IMR-90 (cell line): ENCODE results near the gene ACADM. TPM values are rescaled to one million over a fixed set of nuclear protein-coding genes. Genes with fewer than 3 reads are reported as not detected.

Experiments
- ATAC-seq: fragments of 200-7000 bp; cut with Tn5 transposase; 2 replicates; pipeline ENCODE4 v1.9.1; 2020; ENCODE audit warnings: low read depth, mild to moderate bottlenecking, moderate library complexity
- BruUV-seq: library from RNA; stranded (reverse); fragments of 400-500 nt; replicated peaks from 2 replicates; lab custom pipeline; 2021; lab: Mats Ljungman, UMichigan
- CTCF ChIA-PET: fragments of 300-600 bp; formaldehyde crosslinking; extraction: SDS; loops from one replicate; lab custom pipeline; 2021; ENCODE audit warnings: antibody characterized with exemption; lab: Yijun Ruan, JAX
- POLR2A ChIA-PET: fragments of 300-600 bp; sonication (Branson Sonifier 250); formaldehyde crosslinking; loops from one replicate; lab custom pipeline; 2022; ENCODE audit warnings: antibody characterized with exemption; ENCODE audit not compliant: unreplicated experiment; lab: Charles Lee
- DNase-seq: peaks from one replicate; pipeline ENCODE4 v3.0.0; 2013
- H2AFZ ChIP-seq: replicated peaks from 2 replicates; pipeline ENCODE3; 2013; ENCODE audit warnings: low read length, mild to moderate bottlenecking; ENCODE audit not compliant: poor library complexity
- H2AK5ac ChIP-seq: 2 replicates; pipeline ENCODE4 v1.6.1; 2013; ENCODE audit warnings: low read depth, low read length, inconsistent platforms
- H2AK9ac ChIP-seq: replicated peaks from 2 replicates; pipeline ENCODE3; 2013; ENCODE audit warnings: mild to moderate bottlenecking, low read depth, low read length, moderate library complexity; ENCODE audit not compliant: poor library complexity
- H2BK120ac ChIP-seq: 2 replicates; pipeline ENCODE4 v1.6.1; 2013; ENCODE audit warnings: low read depth, low read length, inconsistent platforms
- H2BK15ac ChIP-seq: 3 replicates; pipeline ENCODE4 v1.6.1; 2013; ENCODE audit warnings: low read depth, low read length, inconsistent platforms
- H2BK20ac ChIP-seq: 2 replicates; pipeline ENCODE4 v1.6.1; 2013; ENCODE audit warnings: low read depth, mild to moderate bottlenecking, inconsistent platforms, low read length, moderate library complexity
- H2BK5ac ChIP-seq: 2 replicates; pipeline ENCODE4 v1.6.1; 2013; ENCODE audit warnings: mild to moderate bottlenecking, low read depth, low read length, inconsistent platforms; ENCODE audit not compliant: poor library complexity, severe bottlenecking
- H3K14ac ChIP-seq: replicated peaks from 2 replicates; pipeline ENCODE4 v1.6.1; 2013; ENCODE audit warnings: low read depth, low read length, inconsistent platforms
- H3K18ac ChIP-seq: 2 replicates; pipeline ENCODE4 v1.6.1; 2013; ENCODE audit warnings: low read depth, low read length, control low read depth
- H3K23ac ChIP-seq: 2 replicates; pipeline ENCODE4 v1.6.1; 2013; ENCODE audit warnings: low read depth, low read length, inconsistent platforms
- H3K27ac ChIP-seq: 2 replicates; pipeline ENCODE4 v1.5.1; 2013; ENCODE audit warnings: mild to moderate bottlenecking, control low read depth, low read length; ENCODE audit not compliant: insufficient read depth
- H3K27me3 ChIP-seq: 2 replicates; pipeline ENCODE4 v1.6.1; 2013; ENCODE audit warnings: low read length; ENCODE audit not compliant: control insufficient read depth, insufficient read depth
- H3K36me3 ChIP-seq: 2 replicates; pipeline ENCODE4 v1.6.1; 2013; ENCODE audit warnings: low read length, mixed read lengths; ENCODE audit not compliant: control insufficient read depth, insufficient read depth
- H3K4ac ChIP-seq: 2 replicates; pipeline ENCODE4 v1.6.1; 2013; ENCODE audit warnings: low read depth, low read length, inconsistent platforms
- H3K4me1 ChIP-seq: 2 replicates; pipeline ENCODE4 v1.6.1; 2013; ENCODE audit warnings: low read length, mixed read lengths; ENCODE audit not compliant: control insufficient read depth, insufficient read depth
- H3K4me2 ChIP-seq: 2 replicates; pipeline ENCODE4 v1.6.1; 2013; ENCODE audit warnings: low read depth, mild to moderate bottlenecking, control low read depth, low read length, moderate library complexity
- H3K4me3 ChIP-seq: 2 replicates; pipeline ENCODE4 v1.5.1; 2013; ENCODE audit warnings: low read depth, mild to moderate bottlenecking, control low read depth, low read length, moderate library complexity; ENCODE audit not compliant: insufficient read depth
- H3K56ac ChIP-seq: 2 replicates; pipeline ENCODE4 v1.6.1; 2013; ENCODE audit warnings: low read length, inconsistent platforms; ENCODE audit not compliant: insufficient read depth; ENCODE audit errors: extremely low read depth
- H3K79me1 ChIP-seq, 2 experiments: 2 replicates each; pipeline ENCODE4 v1.6.1; 2013; ENCODE audit warnings: low read length in 2 of 2, inconsistent platforms in 1 of 2, low read depth in 1 of 2
- H3K9ac ChIP-seq: 2 replicates; pipeline ENCODE4 v1.6.1; 2013; ENCODE audit warnings: low read depth, low read length, control low read depth
- H3K9me1 ChIP-seq: 2 replicates; pipeline ENCODE4 v1.6.1; 2013; ENCODE audit warnings: low read length, inconsistent platforms; ENCODE audit not compliant: insufficient read depth
- H3K9me3 ChIP-seq: 2 replicates; pipeline ENCODE4 v1.6.1; 2013; ENCODE audit warnings: low read length; ENCODE audit not compliant: control insufficient read depth, insufficient read depth
- H4K20me1 ChIP-seq: 2 replicates; pipeline ENCODE4 v1.6.1; 2013; ENCODE audit warnings: low read length, inconsistent platforms; ENCODE audit not compliant: insufficient read depth
- H4K5ac ChIP-seq: 2 replicates; pipeline ENCODE4 v1.6.1; 2013; ENCODE audit warnings: mild to moderate bottlenecking, low read depth, low read length, control low read depth
- H4K8ac ChIP-seq, 2 experiments: 2 replicates each; pipeline ENCODE4 v1.6.1; 2013; ENCODE audit warnings: low read depth in 2 of 2, low read length in 2 of 2, control low read depth in 1 of 2, inconsistent platforms in 1 of 2
- H4K91ac ChIP-seq: 2 replicates; pipeline ENCODE4 v1.6.1; 2013; ENCODE audit warnings: low read depth, low read length, inconsistent platforms; ENCODE audit not compliant: insufficient read depth
- BHLHE40 ChIP-seq: fragments of 150-350 bp; IDR thresholded peaks from 2 replicates; pipeline ENCODE4 v1.6.1; 2016; ENCODE audit warnings: mild to moderate bottlenecking, low read depth, low read length
- CEBPB ChIP-seq: IDR thresholded peaks from 2 replicates; pipeline ENCODE4 v1.6.1; 2012; ENCODE audit warnings: low read depth, low read length, improper control_type of control experiment
- FOS ChIP-seq: fragments of 150-350 bp; IDR thresholded peaks from 2 replicates; pipeline ENCODE4 v1.6.1; 2016; ENCODE audit warnings: low read depth, low read length
- MAFK ChIP-seq: IDR thresholded peaks from 2 replicates; pipeline ENCODE4 v1.6.1; 2012; ENCODE audit warnings: low read depth, low read length, improper control_type of control experiment
- MAZ ChIP-seq: IDR thresholded peaks from 2 replicates; pipeline ENCODE4 v1.6.1; 2012; ENCODE audit warnings: low read depth, mild to moderate bottlenecking, low read length, improper control_type of control experiment, moderate library complexity, borderline replicate concordance
- MXI1 ChIP-seq: IDR thresholded peaks from 2 replicates; pipeline ENCODE4 v1.6.1; 2012; ENCODE audit warnings: low read depth, mild to moderate bottlenecking, low read length, moderate library complexity, borderline replicate concordance
- POLR2A ChIP-seq: IDR thresholded peaks from 2 replicates; pipeline ENCODE4 v1.6.1; 2012; ENCODE audit warnings: mild to moderate bottlenecking, low read depth, low read length
- RAD21 ChIP-seq: IDR thresholded peaks from 2 replicates; pipeline ENCODE4 v1.6.1; 2012; ENCODE audit warnings: low read length, improper control_type of control experiment
- RCOR1 ChIP-seq: IDR thresholded peaks from 2 replicates; pipeline ENCODE4 v1.6.1; 2012; ENCODE audit warnings: mild to moderate bottlenecking, low read length, improper control_type of control experiment; ENCODE audit not compliant: insufficient replicate concordance
- WGBS, 2 experiments: methylation state at CpG; one replicate each; pipeline versions ENCODE4 v1.1.5 to v1.1.7; 2013; ENCODE audit warnings: missing lambda C conversion rate in 2 of 2; ENCODE audit not compliant: insufficient read length in 1 of 2; ENCODE audit errors: extremely low coverage in 2 of 2; 5-methylcytosine and 5-hydroxymethylcytosine counted together
- dilution Hi-C: fragments of 300-500 bp; cut with HindIII; formaldehyde crosslinking; loops from one replicate; pipeline ENCODE4 v1.14.3; 2018; ENCODE audit warnings: low sequenced_read_pairs; ENCODE audit not compliant: unreplicated experiment
- in situ Hi-C: fragments of 300-500 bp; cut with MboI; formaldehyde crosslinking; loops from 3 replicates; pipeline ENCODE4 v1.14.3; 2019; ENCODE audit warnings: low sequenced_read_pairs, inconsistent platforms, mixed read lengths
- intact Hi-C: fragments of 100-400 bp; cut with micrococcal nuclease; formaldehyde crosslinking; loops from 2 replicates; pipeline ENCODE4 v1.10.0; 2022
- polyA plus RNA-seq, 3 experiments: library from polyadenylated mRNA; depleted of rRNA; stranded (reverse); fragments of >200 nt; gene quantifications; 2 replicates each; pipeline ENCODE4 v1.2.3, GENCODE V29; 2012; ENCODE audit warnings: low replicate concordance in 1 of 3
- total RNA-seq: library from RNA; depleted of rRNA; stranded (reverse); fragments of >200 nt; gene quantifications from 2 replicates; pipeline ENCODE4 v1.2.3, GENCODE V29; 2012
- TF ChIP-seq, protein P1 (sequence below): fragments of 150-350 bp; IDR thresholded peaks from 2 replicates; pipeline ENCODE4 v1.6.1; 2016; ENCODE audit warnings: low read depth, mild to moderate bottlenecking, low read length, moderate library complexity, borderline replicate concordance
- TF ChIP-seq, protein P2 (sequence below): fragments of 150-350 bp; IDR thresholded peaks from 2 replicates; pipeline ENCODE4 v1.6.1; 2017; ENCODE audit warnings: mild to moderate bottlenecking, antibody characterized with exemption, low read length, low read depth
- TF ChIP-seq, protein P3 (sequence below): conservative IDR thresholded peaks from 2 replicates; pipeline ENCODE4 v1.5.1; 2012; ENCODE audit warnings: mild to moderate bottlenecking, low read depth, low read length, improper control_type of control experiment

Gene ACADM
- total and polyA plus RNA-seq, 2 of the 4 experiments (the other 2 are of a cell fraction) = 8.6 to 18.5 TPM

DNA sequence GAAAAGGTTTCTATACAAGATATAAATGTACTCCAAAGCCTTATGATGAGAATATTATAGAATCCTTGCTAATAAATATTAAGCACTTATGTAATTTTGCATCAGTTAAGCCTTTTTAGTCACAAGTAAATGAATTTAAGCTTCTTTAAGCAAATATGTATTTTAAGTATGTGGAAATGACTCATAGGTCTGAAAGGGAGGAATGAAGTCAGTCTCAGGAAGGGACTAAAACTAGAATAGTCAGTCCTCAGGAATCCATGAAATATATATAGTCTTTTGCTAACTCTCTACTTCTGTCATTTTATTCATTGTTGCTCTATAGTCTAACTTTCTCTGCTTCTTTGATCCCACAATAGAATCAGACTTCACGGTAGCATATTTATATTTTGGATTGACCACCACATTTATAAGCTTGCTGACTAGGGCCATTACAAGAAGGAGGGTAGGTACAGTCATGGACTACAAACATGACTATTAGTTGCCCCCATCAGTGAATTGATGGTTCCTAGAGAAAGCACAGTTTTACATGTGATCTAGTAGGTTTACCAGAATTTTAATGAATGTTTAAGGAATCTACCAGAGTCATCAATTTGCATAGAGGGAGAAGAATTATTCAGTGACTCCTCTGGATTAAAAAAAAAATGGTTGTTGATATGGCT, 41.3 kb downstream of the ACADM start:
- no peak overlapping the region for H2AFZ ChIP-seq
- H2BK15ac ChIP-seq = peak overlapping the region; percentile 99; the same call in 2 of the 3 replicates
- peaks cover 6% of the 10 kb centered on the region; the same call in 1 of the 2 replicates for H3K9me1 ChIP-seq
- H2BK5ac ChIP-seq = peak overlapping the region; percentile 99
- DNase-seq = peak; percentile 89
- BruUV-seq = no TSS peak
- H2BK120ac ChIP-seq = peak overlapping the region; percentile 92
- no peaks in the 10 kb centered on the region for H4K20me1 ChIP-seq
- H2AK9ac ChIP-seq = no peak overlapping the region
- ATAC-seq = peak; percentile 94
- H3K9ac ChIP-seq = no peak overlapping the region
- H3K56ac ChIP-seq = peak overlapping the region; percentile 76; the same call in 1 of the 2 replicates
- dilution Hi-C loops = no loop called here
- no peaks in the 10 kb centered on the region; the same call in 1 of the 2 replicates for H3K4me1 ChIP-seq
- peak overlapping the region; percentile 85 for H3K27ac ChIP-seq
- peak overlapping the region; percentile 96 for H3K14ac ChIP-seq
- H3K27me3 ChIP-seq = no peaks in the 10 kb centered on the region
- peak overlapping the region; percentile 90; the same call in 1 of the 2 replicates for H3K4me2 ChIP-seq
- H2AK5ac ChIP-seq = no peak overlapping the region
- H4K8ac ChIP-seq = peak overlapping the region in 1 of 2 experiments; percentile 84; a peak in 3 of 4 replicates
- H3K4ac ChIP-seq = peak overlapping the region; percentile 93; the same call in 1 of the 2 replicates
- CTCF ChIA-PET = interaction anchor here (0.6 kb wide), 1 partner anchor 463 kb away, joined by 3 read pairs; no protein-coding TSS in a partner anchor
- no CpG with 5 or more reads among the region's 1 CpG for WGBS, 2 experiments
- in situ Hi-C loops = no loop called here
- no peak overlapping the region; the same call in 1 of the 2 replicates for H4K5ac ChIP-seq
- TF ChIP-seq BHLHE40 = peak; percentile 24; the same call in 1 of the 2 replicates
- peak; percentile 86; the same call in 1 of the 2 replicates for TF ChIP-seq FOS
- TF ChIP-seq CEBPB = no peak
- TF ChIP-seq, protein P1, sequence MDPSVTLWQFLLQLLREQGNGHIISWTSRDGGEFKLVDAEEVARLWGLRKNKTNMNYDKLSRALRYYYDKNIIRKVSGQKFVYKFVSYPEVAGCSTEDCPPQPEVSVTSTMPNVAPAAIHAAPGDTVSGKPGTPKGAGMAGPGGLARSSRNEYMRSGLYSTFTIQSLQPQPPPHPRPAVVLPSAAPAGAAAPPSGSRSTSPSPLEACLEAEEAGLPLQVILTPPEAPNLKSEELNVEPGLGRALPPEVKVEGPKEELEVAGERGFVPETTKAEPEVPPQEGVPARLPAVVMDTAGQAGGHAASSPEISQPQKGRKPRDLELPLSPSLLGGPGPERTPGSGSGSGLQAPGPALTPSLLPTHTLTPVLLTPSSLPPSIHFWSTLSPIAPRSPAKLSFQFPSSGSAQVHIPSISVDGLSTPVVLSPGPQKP = no peak
- TF ChIP-seq RAD21 = no peak
- TF ChIP-seq MAFK = peak; percentile 13; the same call in 1 of the 2 replicates
- no peak for TF ChIP-seq POLR2A
- TF ChIP-seq RCOR1 = no peak
- TF ChIP-seq MXI1 = no peak
- TF ChIP-seq MAZ = no peak
- TF ChIP-seq, protein P2, sequence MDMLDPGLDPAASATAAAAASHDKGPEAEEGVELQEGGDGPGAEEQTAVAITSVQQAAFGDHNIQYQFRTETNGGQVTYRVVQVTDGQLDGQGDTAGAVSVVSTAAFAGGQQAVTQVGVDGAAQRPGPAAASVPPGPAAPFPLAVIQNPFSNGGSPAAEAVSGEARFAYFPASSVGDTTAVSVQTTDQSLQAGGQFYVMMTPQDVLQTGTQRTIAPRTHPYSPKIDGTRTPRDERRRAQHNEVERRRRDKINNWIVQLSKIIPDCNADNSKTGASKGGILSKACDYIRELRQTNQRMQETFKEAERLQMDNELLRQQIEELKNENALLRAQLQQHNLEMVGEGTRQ = no peak
- TF ChIP-seq, protein P3, sequence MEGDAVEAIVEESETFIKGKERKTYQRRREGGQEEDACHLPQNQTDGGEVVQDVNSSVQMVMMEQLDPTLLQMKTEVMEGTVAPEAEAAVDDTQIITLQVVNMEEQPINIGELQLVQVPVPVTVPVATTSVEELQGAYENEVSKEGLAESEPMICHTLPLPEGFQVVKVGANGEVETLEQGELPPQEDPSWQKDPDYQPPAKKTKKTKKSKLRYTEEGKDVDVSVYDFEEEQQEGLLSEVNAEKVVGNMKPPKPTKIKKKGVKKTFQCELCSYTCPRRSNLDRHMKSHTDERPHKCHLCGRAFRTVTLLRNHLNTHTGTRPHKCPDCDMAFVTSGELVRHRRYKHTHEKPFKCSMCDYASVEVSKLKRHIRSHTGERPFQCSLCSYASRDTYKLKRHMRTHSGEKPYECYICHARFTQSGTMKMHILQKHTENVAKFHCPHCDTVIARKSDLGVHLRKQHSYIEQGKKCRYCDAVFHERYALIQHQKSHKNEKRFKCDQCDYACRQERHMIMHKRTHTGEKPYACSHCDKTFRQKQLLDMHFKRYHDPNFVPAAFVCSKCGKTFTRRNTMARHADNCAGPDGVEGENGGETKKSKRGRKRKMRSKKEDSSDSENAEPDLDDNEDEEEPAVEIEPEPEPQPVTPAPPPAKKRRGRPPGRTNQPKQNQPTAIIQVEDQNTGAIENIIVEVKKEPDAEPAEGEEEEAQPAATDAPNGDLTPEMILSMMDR = no peak
- peak overlapping the region; percentile 94; the same call in 1 of the 2 replicates for H3K23ac ChIP-seq
- no peak overlapping the region for H3K4me3 ChIP-seq
- no peaks in the 10 kb centered on the region for H3K36me3 ChIP-seq
- H3K9me3 ChIP-seq = no peaks in the 10 kb centered on the region
- H2BK20ac ChIP-seq = peak overlapping the region; percentile 99
- no peaks in the 10 kb centered on the region for H3K79me1 ChIP-seq
- intact Hi-C loops = loop anchor here (2.0 kb wide), 1 partner anchor 21 kb away; the partner anchor contains the start of gene RABGGTB
- H4K91ac ChIP-seq = peak overlapping the region; percentile 91; the same call in 1 of the 2 replicates
- POLR2A ChIA-PET = interaction anchor here (1.0 kb wide), 1 partner anchor 20 kb away, joined by 3 read pairs; the partner anchor contains the start of gene RABGGTB
- peak overlapping the region; percentile 86; the same call in 1 of the 2 replicates for H3K18ac ChIP-seq
